Measurements from ENCODE around the gene FAM25G.
"Not testable (repeated sequence)": the region's sequence is repeated elsewhere in the genome, so short reads cannot be mapped to it uniquely, and the experiment has no call there.

GRCh38 chr10:47461261-47461687 lies 30.2 kb downstream of the FAM25G start:
- TF ChIP-seq CTCF (tag by site-specific recombination; IDR thresholded peaks at IDR 0.05), result peak; percentile 26; the same call in 1 of the 2 replicates
- not testable (repeated sequence) for TF ChIP-seq ZNF639, ZNF114 (tag by site-specific recombination; IDR thresholded peaks at IDR 0.05)
